Mononuclear cell (primary cell): ENCODE data around the gene ERVH48-1. TPM values are rescaled to one million over a fixed set of nuclear protein-coding genes. Genes with fewer than 3 reads are reported as not detected.
"Not testable (repeated sequence)": the region's sequence is repeated elsewhere in the genome, so short reads cannot be mapped to it uniquely, and the experiment has no call there.

Experiments
- H3K27me3 ChIP-seq: 2 replicates; pipeline ENCODE4 v1.6.0; 2011; ENCODE audit warnings: low read length, control low read depth; ENCODE audit not compliant: insufficient read depth
- H3K4me1 ChIP-seq: 2 replicates; pipeline ENCODE4 v1.5.1; 2011; ENCODE audit warnings: mild to moderate bottlenecking, low read length, control low read depth; ENCODE audit not compliant: insufficient read depth
- H3K4me3 ChIP-seq: 2 replicates; pipeline ENCODE4 v1.5.1; 2011; ENCODE audit warnings: mild to moderate bottlenecking, low read length, moderate library complexity
- H3K9me3 ChIP-seq: 2 replicates; pipeline ENCODE4 v1.5.1; 2011; ENCODE audit warnings: low read depth, mild to moderate bottlenecking, control low read depth, low read length
- total RNA-seq: library from RNA; depleted of rRNA; stranded (reverse); fragments of >200 nt; gene quantifications from one replicate; pipeline ENCODE4 v1.2.3, GENCODE V29; 2012

ERVH48-1 gene
- total RNA-seq, 1 donor, result 0.42 TPM

- Histone ChIP-seq H3K9me3 (no peaks in the 10 kb centered on the region), H3K4me1 (no peaks in the 10 kb centered on the region), H3K4me3 (no peak overlapping the region), H3K27me3 (no peaks in the 10 kb centered on the region)
Measured at GRCh38 chr21:42956824-42957630, 31.6 kb upstream of the ERVH48-1 start.

GRCh38 chr21:42951193-42951592 lies 25.8 kb upstream of the ERVH48-1 start:
- H3K4me3 ChIP-seq, H3K27me3 ChIP-seq, H3K4me1 ChIP-seq, H3K9me3 ChIP-seq: not testable (repeated sequence)

- not testable (repeated sequence) for H3K9me3 ChIP-seq, H3K4me1 ChIP-seq, H3K27me3 ChIP-seq, H3K4me3 ChIP-seq
Measured at GRCh38 chr21:42949094-42949755, 23.8 kb upstream of the ERVH48-1 start.

- Histone ChIP-seq H3K27me3 (no peaks in the 10 kb centered on the region), H3K4me1 (no peaks in the 10 kb centered on the region), H3K4me3 (no peak overlapping the region), H3K9me3 (no peaks in the 10 kb centered on the region)
Measured at GRCh38 chr21:42942244-42942643, 16.8 kb upstream of the ERVH48-1 start.

GRCh38 chr21:42941696-42942085 lies 16.3 kb upstream of the ERVH48-1 start:
- Histone ChIP-seq H3K4me3 (no peak overlapping the region), H3K9me3 (no peaks in the 10 kb centered on the region), H3K4me1 (no peaks in the 10 kb centered on the region), H3K27me3 (no peaks in the 10 kb centered on the region)

GRCh38 chr21:42939582-42940413 lies 14.4 kb upstream of the ERVH48-1 start:
- Histone ChIP-seq H3K9me3 (no peaks in the 10 kb centered on the region), H3K27me3 (no peaks in the 10 kb centered on the region)

GRCh38 chr21:42938606-42938995 lies 13.2 kb upstream of the ERVH48-1 start:
- H3K4me3 ChIP-seq, H3K9me3 ChIP-seq, H3K27me3 ChIP-seq, H3K4me1 ChIP-seq: not testable (repeated sequence)

More at GRCh38 chr21:42939582-42940413, 14.4 kb upstream of the ERVH48-1 start:
- no peaks in the 10 kb centered on the region for H3K4me1 ChIP-seq
- H3K4me3 ChIP-seq, result no peak overlapping the region

DNA sequence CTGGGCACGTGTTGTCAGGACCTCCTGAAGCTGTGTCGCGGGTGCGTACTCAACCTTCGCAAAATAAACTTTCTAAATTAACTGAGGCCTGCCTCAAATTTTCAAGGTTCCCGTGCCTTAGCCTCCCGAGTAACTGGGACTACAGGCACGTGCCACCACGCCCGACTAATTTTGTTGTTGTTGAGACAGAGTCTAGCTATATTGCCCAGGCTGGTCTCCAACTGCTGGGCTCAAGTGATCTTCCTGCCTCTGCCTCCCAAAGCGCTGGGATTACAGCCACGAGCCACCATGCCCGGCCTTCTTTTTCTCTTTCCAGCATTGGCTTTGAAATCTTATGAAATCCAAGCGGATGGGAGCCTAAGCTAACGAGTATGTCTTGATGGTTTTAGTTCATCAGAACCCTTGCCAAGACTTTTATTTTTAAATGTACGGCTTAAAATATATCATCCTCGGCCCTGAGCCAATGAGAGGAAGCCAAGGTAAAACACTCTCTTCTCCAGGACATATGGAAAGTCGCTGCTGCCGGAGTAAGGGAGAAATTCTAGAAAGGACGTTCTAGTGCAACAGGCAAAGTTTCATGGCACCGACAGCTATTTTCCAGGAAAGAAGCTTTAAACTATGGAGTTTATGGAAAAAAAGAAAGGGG lies 12.7 kb upstream of the ERVH48-1 start:
- H3K27me3 ChIP-seq, result no peaks in the 10 kb centered on the region
- H3K9me3 ChIP-seq, result no peaks in the 10 kb centered on the region
- no peak overlapping the region for H3K4me3 ChIP-seq
- no peaks in the 10 kb centered on the region for H3K4me1 ChIP-seq

DNA sequence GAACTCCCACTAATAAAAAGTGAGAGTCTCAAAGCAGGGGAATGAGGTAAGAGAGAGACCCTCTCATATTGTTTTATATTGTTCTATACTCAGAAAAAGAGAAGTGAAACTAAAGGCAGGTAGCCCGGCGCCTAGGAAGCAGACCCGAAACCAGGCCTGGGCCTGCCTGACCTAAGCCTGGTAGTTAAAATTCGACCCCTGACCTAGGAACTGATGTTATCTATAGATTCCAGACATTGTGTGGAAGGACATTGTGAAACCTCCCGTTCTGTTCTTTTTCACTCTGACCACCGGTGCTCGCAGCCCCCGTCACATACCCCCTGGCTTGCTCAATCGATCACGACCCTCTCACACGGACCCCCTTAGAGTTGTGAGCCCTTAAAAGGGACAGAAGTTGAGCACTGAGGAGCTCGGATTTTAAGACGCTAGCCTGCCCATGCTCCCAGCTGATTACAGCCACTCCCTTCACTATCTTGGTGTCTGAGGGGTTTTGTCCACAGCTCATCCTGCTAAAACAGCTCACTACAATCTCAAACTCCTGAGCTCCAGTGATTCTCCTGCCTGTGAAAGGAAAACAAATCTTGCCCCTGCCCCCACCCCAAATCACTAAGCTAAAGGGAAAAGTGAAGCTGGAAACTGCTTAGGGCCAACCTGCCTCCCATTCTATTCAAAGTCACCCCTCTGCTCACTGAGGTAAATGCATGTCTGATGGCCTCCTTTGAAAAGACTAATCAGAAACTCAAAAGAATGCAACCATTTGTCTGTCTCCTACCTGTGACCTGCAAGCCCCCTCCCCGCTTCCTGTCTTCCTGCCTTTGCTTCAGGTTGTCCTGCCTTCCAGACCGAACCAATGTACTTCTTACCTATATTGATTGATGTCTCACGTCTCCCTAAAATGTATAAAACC lies 11.9 kb upstream of the ERVH48-1 start:
- not testable (repeated sequence) for H3K9me3 ChIP-seq, H3K4me1 ChIP-seq, H3K4me3 ChIP-seq, H3K27me3 ChIP-seq

- not testable (repeated sequence) for H3K9me3 ChIP-seq, H3K4me3 ChIP-seq, H3K27me3 ChIP-seq, H3K4me1 ChIP-seq
Measured at GRCh38 chr21:42936360-42936759, 10.9 kb upstream of the ERVH48-1 start.

DNA sequence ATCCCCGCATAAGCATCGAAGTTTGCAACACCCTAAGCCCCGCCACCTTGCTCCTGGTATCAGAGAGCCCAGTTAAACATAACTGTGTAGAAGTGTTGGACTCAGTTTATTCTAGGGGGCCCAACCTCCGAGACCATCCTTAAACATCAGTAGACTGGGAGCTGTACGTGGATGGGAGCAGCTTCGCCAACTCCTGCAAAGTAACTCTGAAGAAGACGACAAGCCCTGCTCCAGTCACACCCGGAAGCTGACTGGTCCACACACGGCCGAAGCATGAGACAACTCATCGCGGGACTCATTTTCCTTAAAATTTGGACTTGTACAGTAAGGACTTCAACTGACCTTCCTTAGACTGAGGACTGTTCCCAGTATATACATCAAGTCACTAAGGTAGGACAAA lies 8.5 kb upstream of the ERVH48-1 start:
- not testable (repeated sequence) for H3K4me1 ChIP-seq, H3K9me3 ChIP-seq, H3K27me3 ChIP-seq, H3K4me3 ChIP-seq

DNA sequence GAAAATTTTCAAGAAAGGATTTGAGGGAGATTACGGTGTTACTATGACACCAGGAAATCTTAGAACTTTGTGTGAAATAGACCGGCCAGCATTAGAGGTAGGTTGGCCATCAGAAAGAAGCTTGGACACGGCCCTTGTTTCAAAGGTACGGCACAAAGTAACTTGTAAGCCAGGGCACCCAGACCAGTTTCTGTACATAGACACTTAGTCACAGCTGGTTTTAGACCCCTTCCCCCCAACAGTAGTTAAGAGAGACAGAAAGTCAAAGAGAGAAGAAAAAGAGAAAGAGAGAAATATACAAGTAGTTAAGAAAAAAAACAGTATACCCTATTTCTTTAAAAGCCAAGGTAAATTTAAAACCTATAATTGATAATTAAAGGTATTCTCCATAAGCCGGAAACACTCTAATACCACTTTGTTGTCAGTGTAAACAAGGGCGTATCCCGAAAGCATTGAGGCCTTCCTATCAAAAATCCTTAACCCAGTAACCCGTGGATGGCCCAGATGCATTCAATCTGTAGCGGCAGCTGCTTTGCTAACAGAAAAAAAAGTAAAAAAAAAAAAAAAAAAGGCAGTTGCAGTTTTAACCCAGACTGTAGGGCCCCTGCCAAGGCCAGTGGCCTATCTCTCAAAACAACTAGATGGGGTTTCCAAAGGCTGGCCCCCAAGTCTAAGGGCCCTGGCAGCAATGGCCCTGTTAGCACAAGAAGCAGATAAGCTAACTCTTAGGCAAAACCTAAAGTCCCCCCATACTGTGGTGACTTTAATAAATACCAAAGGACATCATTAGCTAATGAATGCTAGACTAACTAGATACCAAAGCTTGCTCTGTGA lies 7.9 kb upstream of the ERVH48-1 start:
- not testable (repeated sequence) for H3K27me3 ChIP-seq, H3K4me1 ChIP-seq, H3K9me3 ChIP-seq

DNA sequence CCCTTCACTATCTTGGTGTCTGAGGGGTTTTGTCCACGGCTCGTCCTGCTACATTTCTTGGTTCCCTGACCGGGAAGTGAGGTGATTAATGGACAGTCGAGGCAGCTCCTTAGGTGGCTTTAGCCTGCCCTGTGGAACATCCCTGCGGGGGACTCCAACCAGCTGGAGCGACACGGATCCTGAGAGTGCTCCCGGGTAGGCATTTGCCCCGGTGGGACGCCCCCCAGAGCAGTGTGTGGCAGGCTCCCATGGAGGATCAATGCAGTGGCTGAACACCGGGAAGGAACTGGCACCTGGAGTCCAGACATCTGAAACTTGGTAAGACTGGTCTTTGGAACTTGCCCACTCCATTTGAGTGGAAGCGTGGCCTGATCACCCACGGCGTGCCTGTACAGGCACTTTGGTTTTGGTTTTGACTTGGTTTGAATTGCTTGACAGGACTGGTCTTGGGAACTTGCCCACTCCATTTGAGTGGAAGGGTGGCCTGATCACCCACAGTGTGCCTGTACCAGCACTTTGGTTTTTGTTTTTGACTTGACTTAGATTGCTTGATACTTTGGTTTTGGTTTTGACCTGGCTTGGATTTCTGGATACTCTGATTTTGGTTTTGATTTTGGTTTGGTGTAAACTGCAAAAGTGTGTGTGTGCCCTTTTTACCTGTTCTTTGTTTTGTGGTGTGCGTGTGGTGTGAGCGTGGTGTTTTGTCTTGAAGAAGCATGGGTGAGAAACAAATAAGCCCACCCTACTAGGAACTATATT lies 7.1 kb upstream of the ERVH48-1 start:
- H3K4me1 ChIP-seq, H3K27me3 ChIP-seq, H3K4me3 ChIP-seq, H3K9me3 ChIP-seq: not testable (repeated sequence)

More for the DNA sequence above, 7.9 kb upstream of the ERVH48-1 start:
- H3K4me3 ChIP-seq, result not testable (repeated sequence)
